ENCODE results near the gene LRRC4C. TPM values are rescaled to one million over a fixed set of nuclear protein-coding genes. Genes with fewer than 3 reads are reported as not detected.
A peak's percentile ranks its signal among the peaks of the same experiment; 100 is the strongest.

The LRRC4C gene
- total RNA-seq, 2 donors from 2014 or later = 0.84 to 0.95 TPM

- DNase-seq = no peak
- H3K4me3 Mint-ChIP-seq = no peak overlapping the region
- no peaks in the 10 kb centered on the region for H3K36me3 Mint-ChIP-seq (ENCODE audit: low read depth)
- H3K4me3 ChIP-seq (ENCODE audit: low read length) = no peak overlapping the region
- H3K9me3 ChIP-seq (ENCODE audit: control insufficient read depth, low read length) = no peaks in the 10 kb centered on the region
- no peaks in the 10 kb centered on the region for H3K27me3 ChIP-seq (ENCODE audit: control insufficient read depth, insufficient read depth, low read length, poor library complexity, severe bottlenecking)
- H3K27me3 Mint-ChIP-seq (ENCODE audit: insufficient read depth) = no peaks in the 10 kb centered on the region
- H3K4me1 ChIP-seq (ENCODE audit: control insufficient read depth, insufficient read depth, low read length) = no peaks in the 10 kb centered on the region
- H3K9me3 Mint-ChIP-seq = no peaks in the 10 kb centered on the region
- 44 to 64% methylated on average over 1 to 3 of the region's 3 CpGs for whole genome bisulfite sequencing, 2 experiments (ENCODE audit: insufficient coverage in 1 of 2, insufficient read length in 1 of 2)
- no peak overlapping the region for H3K9ac ChIP-seq (ENCODE audit: extremely low read depth, low read length, poor library complexity, severe bottlenecking)
- H3K36me3 ChIP-seq (ENCODE audit: control insufficient read depth, insufficient read depth, low read length) = no peaks in the 10 kb centered on the region
- peaks cover 6% of the 10 kb centered on the region for H3K4me1 Mint-ChIP-seq
- peak overlapping the region; percentile 34 for H3K27ac ChIP-seq (ENCODE audit: low read depth, low read length)
- TF ChIP-seq, protein P1, sequence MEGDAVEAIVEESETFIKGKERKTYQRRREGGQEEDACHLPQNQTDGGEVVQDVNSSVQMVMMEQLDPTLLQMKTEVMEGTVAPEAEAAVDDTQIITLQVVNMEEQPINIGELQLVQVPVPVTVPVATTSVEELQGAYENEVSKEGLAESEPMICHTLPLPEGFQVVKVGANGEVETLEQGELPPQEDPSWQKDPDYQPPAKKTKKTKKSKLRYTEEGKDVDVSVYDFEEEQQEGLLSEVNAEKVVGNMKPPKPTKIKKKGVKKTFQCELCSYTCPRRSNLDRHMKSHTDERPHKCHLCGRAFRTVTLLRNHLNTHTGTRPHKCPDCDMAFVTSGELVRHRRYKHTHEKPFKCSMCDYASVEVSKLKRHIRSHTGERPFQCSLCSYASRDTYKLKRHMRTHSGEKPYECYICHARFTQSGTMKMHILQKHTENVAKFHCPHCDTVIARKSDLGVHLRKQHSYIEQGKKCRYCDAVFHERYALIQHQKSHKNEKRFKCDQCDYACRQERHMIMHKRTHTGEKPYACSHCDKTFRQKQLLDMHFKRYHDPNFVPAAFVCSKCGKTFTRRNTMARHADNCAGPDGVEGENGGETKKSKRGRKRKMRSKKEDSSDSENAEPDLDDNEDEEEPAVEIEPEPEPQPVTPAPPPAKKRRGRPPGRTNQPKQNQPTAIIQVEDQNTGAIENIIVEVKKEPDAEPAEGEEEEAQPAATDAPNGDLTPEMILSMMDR (conservative IDR thresholded peaks at IDR 0.05) = no peak
- no peak overlapping the region for H3K27ac Mint-ChIP-seq
These were observed 742.9 kb downstream of the LRRC4C start for GRCh38 chr11:40716344-40717130.

- TF ChIP-seq, protein P1 (conservative IDR thresholded peaks at IDR 0.05) = no peak
- Mint-ChIP-seq H3K4me3 (no peak overlapping the region), H3K4me1 (peaks cover 6% of the 10 kb centered on the region), H3K36me3 (ENCODE audit: low read depth) (no peaks in the 10 kb centered on the region), H3K27me3 (ENCODE audit: insufficient read depth) (no peaks in the 10 kb centered on the region), H3K9me3 (peaks cover 8% of the 10 kb centered on the region), H3K27ac (no peak overlapping the region)
- DNase-seq = no peak
- no peaks in the 10 kb centered on the region for H3K9me3 ChIP-seq (ENCODE audit: control insufficient read depth, low read length)
- H3K4me3 ChIP-seq (ENCODE audit: low read length) = no peak overlapping the region
- no peaks in the 10 kb centered on the region for H3K36me3 ChIP-seq (ENCODE audit: control insufficient read depth, insufficient read depth, low read length)
- WGBS, 2 experiments (ENCODE audit: insufficient coverage in 1 of 2, insufficient read length in 1 of 2) = 89% methylated on average over 4 of the region's 4 CpGs; no CpG with 5 or more reads in 1 of the 2 experiments
- H3K9ac ChIP-seq (ENCODE audit: extremely low read depth, low read length, poor library complexity, severe bottlenecking) = no peak overlapping the region
- no peaks in the 10 kb centered on the region for H3K27me3 ChIP-seq (ENCODE audit: control insufficient read depth, insufficient read depth, low read length, poor library complexity, severe bottlenecking)
- H3K4me1 ChIP-seq (ENCODE audit: control insufficient read depth, insufficient read depth, low read length) = no peaks in the 10 kb centered on the region
- no peak overlapping the region for H3K27ac ChIP-seq (ENCODE audit: low read depth, low read length)
These were observed 746.4 kb downstream of the LRRC4C start for GRCh38 chr11:40713083-40713482.

DNA sequence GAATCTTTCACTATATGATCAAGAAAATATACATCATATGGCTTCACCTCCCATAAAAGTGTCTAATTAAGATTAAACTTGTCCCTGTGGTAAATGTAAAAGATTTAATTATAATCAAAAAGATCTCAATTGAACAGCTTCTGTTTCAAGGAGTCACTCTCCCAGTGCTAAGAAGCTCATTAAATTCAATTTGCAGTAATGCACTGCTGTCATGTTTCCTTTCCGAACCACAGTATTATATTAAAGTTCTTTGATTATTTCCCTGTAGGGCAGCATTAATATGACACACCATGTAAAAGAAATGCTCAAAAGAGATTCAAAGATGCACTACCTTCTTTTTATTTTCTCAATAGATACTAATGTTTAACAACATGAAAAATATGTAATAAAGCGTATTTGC, 758.4 kb downstream of the LRRC4C start:
- Mint-ChIP-seq H3K27ac (no peak overlapping the region), H3K36me3 (ENCODE audit: low read depth) (no peaks in the 10 kb centered on the region), H3K4me1 (no peaks in the 10 kb centered on the region), H3K4me3 (no peak overlapping the region), H3K27me3 (ENCODE audit: insufficient read depth) (no peaks in the 10 kb centered on the region), H3K9me3 (peaks cover 7% of the 10 kb centered on the region)
- Histone ChIP-seq H3K27ac (ENCODE audit: low read depth, low read length) (no peak overlapping the region), H3K4me1 (ENCODE audit: control insufficient read depth, insufficient read depth, low read length) (no peaks in the 10 kb centered on the region), H3K27me3 (ENCODE audit: control insufficient read depth, insufficient read depth, low read length, poor library complexity, severe bottlenecking) (no peaks in the 10 kb centered on the region), H3K9me3 (ENCODE audit: control insufficient read depth, low read length) (no peaks in the 10 kb centered on the region), H3K36me3 (ENCODE audit: control insufficient read depth, insufficient read depth, low read length) (no peaks in the 10 kb centered on the region), H3K4me3 (ENCODE audit: low read length) (no peak overlapping the region), H3K9ac (ENCODE audit: extremely low read depth, low read length, poor library complexity, severe bottlenecking) (no peak overlapping the region)
- TF ChIP-seq, protein P1 (conservative IDR thresholded peaks at IDR 0.05) = no peak
- no peak for DNase-seq
- 90% methylated on average over 2 of the region's 2 CpGs; no CpG with 5 or more reads in 1 of the 2 experiments for WGBS, 2 experiments (ENCODE audit: insufficient coverage in 1 of 2, insufficient read length in 1 of 2)

All from endodermal cell (in vitro differentiated cells).